HepG2 (cell line): ENCODE data around the gene HOXA9. TPM values are rescaled to one million over a fixed set of nuclear protein-coding genes. Genes with fewer than 3 reads are reported as not detected.

ENCODE experiments used
- ATAC-seq: fragments of 200-7000 bp; cut with Tn5 transposase; 3 replicates; pipeline ENCODE4 v1.9.1; 2020; ENCODE audit warnings: mild to moderate bottlenecking, moderate library complexity
- BruUV-seq: library from RNA; stranded (reverse); fragments of 400-500 nt; replicated peaks from 2 replicates; lab custom pipeline; 2021; lab: Mats Ljungman, UMichigan
- CTCF ChIA-PET: fragments of 300-600 bp; formaldehyde crosslinking; extraction: SDS; loops from one replicate; lab custom pipeline; 2021; ENCODE audit warnings: low total read pairs, inconsistent platforms, low intra/inter-chr PET ratio; lab: Yijun Ruan, JAX
- POLR2A ChIA-PET: fragments of 350-600 bp; sonication (Branson Sonifier 250); formaldehyde crosslinking; loops from one replicate; lab custom pipeline; 2020; ENCODE audit warnings: antibody characterized with exemption, inconsistent platforms; lab: Yijun Ruan, JAX
- DNase-seq: peaks from one replicate; pipeline ENCODE4 v3.0.0-alpha.2; 2015; ENCODE audit warnings: low spot score
- FAIRE-seq: peaks from 3 replicates; lab custom pipeline; 2011; peaks lifted over from hg19 to GRCh38; lab: Jason Lieb, UNC
- H2AFZ ChIP-seq: one replicate; pipeline ENCODE4 v1.6.1; 2011; ENCODE audit warnings: low read length, inconsistent platforms
- H3K27ac ChIP-seq: fragments of 300-600 bp; 3 replicates; pipeline ENCODE4 v1.8.0; 2011; ENCODE audit warnings: mixed run types, mild to moderate bottlenecking, mixed read lengths, low read length, inconsistent platforms; ENCODE audit not compliant: insufficient read depth; ENCODE audit errors: extremely low read length
- H3K27me3 ChIP-seq, 2 experiments: fragments of 200-600 bp in 1 of 2; 2 replicates in 1 of 2; 3 replicates in 1 of 2; pipeline versions ENCODE4 v1.6.0 to v1.8.0; 2011; ENCODE audit warnings: low read length in 2 of 2, mild to moderate bottlenecking in 2 of 2, moderate library complexity in 2 of 2, inconsistent platforms in 1 of 2; ENCODE audit not compliant: insufficient read depth in 2 of 2, control insufficient read depth in 1 of 2
- H3K36me3 ChIP-seq, 2 experiments: fragments of 200-600 bp in 1 of 2; replicated peaks in 1 of 2; 2 replicates in 1 of 2; 3 replicates in 1 of 2; pipeline versions ENCODE4 v1.5.1 to v1.8.0; 2011; ENCODE audit warnings: low read length in 2 of 2, inconsistent platforms in 1 of 2; ENCODE audit not compliant: insufficient read depth in 2 of 2, control insufficient read depth in 1 of 2
- H3K4me1 ChIP-seq: 2 replicates; pipeline ENCODE4 v1.5.1; 2012; ENCODE audit warnings: low read length, inconsistent platforms; ENCODE audit not compliant: insufficient read depth
- H3K4me2 ChIP-seq: 2 replicates; pipeline ENCODE4 v1.6.0; 2011; ENCODE audit warnings: low read depth, low read length, inconsistent platforms
- H3K4me3 ChIP-seq, 3 experiments: fragments of 200-600 bp in 1 of 3; sonication (generic), shearing (Covaris generic) in 1 of 3; replicated peaks in 1 of 3; 2 replicates each; pipeline ENCODE4 v1.5.1; 2011 to 2016; ENCODE audit warnings: low read length in 3 of 3, inconsistent platforms in 2 of 3, low read depth in 2 of 3, mild to moderate bottlenecking in 2 of 3, control low read depth in 1 of 3, mixed read lengths in 1 of 3; ENCODE audit not compliant: insufficient read depth in 1 of 3
- H3K79me2 ChIP-seq: one replicate; pipeline ENCODE4 v1.6.1; 2011; ENCODE audit warnings: low read length, inconsistent platforms; ENCODE audit not compliant: insufficient read depth
- H3K9ac ChIP-seq: 2 replicates; pipeline ENCODE4 v1.6.0; 2011; ENCODE audit warnings: mild to moderate bottlenecking, low read depth, low read length, inconsistent platforms; ENCODE audit not compliant: insufficient read depth
- H3K9me3 ChIP-seq: 2 replicates; pipeline ENCODE4 v1.5.1; 2012; ENCODE audit warnings: mild to moderate bottlenecking, low read length
- H4K20me1 ChIP-seq: 2 replicates; pipeline ENCODE4 v1.6.0; 2011; ENCODE audit warnings: inconsistent platforms, mild to moderate bottlenecking, low read length, moderate library complexity; ENCODE audit not compliant: insufficient read depth
- CBX2 ChIP-seq, 2 experiments: fragments of 200-600 bp in 1 of 2; sonication (generic); formaldehyde crosslinking in 1 of 2; IDR thresholded peaks; 2 replicates each; pipeline versions ENCODE4 v1.7.0 to v1.8.1; 2018 to 2022; ENCODE audit warnings: low read depth in 2 of 2, low read length in 1 of 2, mild to moderate bottlenecking in 1 of 2, missing genetic modification reagents in 1 of 2
- ETV5 ChIP-seq: IDR thresholded peaks from 2 replicates; pipeline ENCODE4 v1.6.1; 2018; ENCODE audit warnings: missing biosample characterization, missing genetic modification reagents, inconsistent platforms, borderline replicate concordance
- HOXD1 ChIP-seq: sonication (generic); formaldehyde crosslinking; IDR thresholded peaks from 2 replicates; pipeline ENCODE4 v1.5.0; 2020; ENCODE audit warnings: missing genetic modification reagents
- NBN ChIP-seq: fragments of 450-650 bp; conservative IDR thresholded peaks from 2 replicates; pipeline ENCODE4 v1.6.1; 2017
- NFATC3 ChIP-seq: sonication (generic); formaldehyde crosslinking; IDR thresholded peaks from 2 replicates; pipeline ENCODE4 v1.5.1; 2020; ENCODE audit warnings: mild to moderate bottlenecking, missing genetic modification reagents
- PHF21A ChIP-seq: sonication (generic); formaldehyde crosslinking; IDR thresholded peaks from 2 replicates; pipeline ENCODE4 v1.5.0; 2020; ENCODE audit warnings: mild to moderate bottlenecking, missing genetic modification reagents
- PHF5A ChIP-seq: IDR thresholded peaks from one replicate; pipeline ENCODE4 v1.6.1; 2018; ENCODE audit warnings: low read depth, missing genetic modification reagents; ENCODE audit not compliant: unreplicated experiment
- SMAD1 ChIP-seq: sonication (generic); formaldehyde crosslinking; IDR thresholded peaks from 2 replicates; pipeline ENCODE4 v1.4.0; 2020; ENCODE audit warnings: missing genetic modification reagents, low read depth, mild to moderate bottlenecking, borderline replicate concordance
- ZBTB38 ChIP-seq: sonication (generic); formaldehyde crosslinking; IDR thresholded peaks from 2 replicates; pipeline ENCODE4 v1.5.1; 2020; ENCODE audit warnings: mild to moderate bottlenecking, missing genetic modification reagents
- ZNF143 ChIP-seq: sonication (generic); formaldehyde crosslinking; IDR thresholded peaks from 2 replicates; pipeline ENCODE4 v1.4.0; 2020; ENCODE audit warnings: missing genetic modification reagents
- ZNF660 ChIP-seq: sonication (generic); formaldehyde crosslinking; IDR thresholded peaks from 2 replicates; pipeline ENCODE4 v1.5.1; 2020; ENCODE audit warnings: mild to moderate bottlenecking, low read depth, missing genetic modification reagents, borderline replicate concordance
- WGBS: methylation state at CpG from one replicate; pipeline ENCODE4 v1.1.6; 2017; ENCODE audit warnings: low lambda C conversion rate; 5-methylcytosine and 5-hydroxymethylcytosine counted together
- in situ Hi-C: cut with HindIII; loops from 2 replicates; pipeline ENCODE4 v1.10.0; 2017; ENCODE audit warnings: low pct_unique_long_range_greater_than_20kb; ENCODE audit not compliant: extremely low pct_ligation_motif_present
- intact Hi-C: fragments of 100-400 bp; cut with micrococcal nuclease; formaldehyde crosslinking; loops from one replicate; pipeline ENCODE4 v1.10.0; 2022; ENCODE audit not compliant: unreplicated experiment
- polyA plus RNA-seq, 8 experiments: library from polyadenylated mRNA; depleted of rRNA in 3 of 8; stranded (reverse) in 7 of 8; unstranded in 1 of 8; fragments of >200 nt; fragmentation: Illumina TruSeq in 4 of 8; extraction: Trizol in 4 of 8; gene quantifications; 2 replicates each; pipeline versions ENCODE4 v1.2.1 to v1.2.3, GENCODE V29; 2011 to 2016; ENCODE audit warnings: low read depth in 4 of 8, missing spikeins in 1 of 8, mixed read lengths in 1 of 8; ENCODE audit not compliant: insufficient read depth in 1 of 8
- total RNA-seq, 5 experiments: library from RNA; depleted of rRNA; stranded (reverse); fragments of >200 nt; fragmentation: Illumina TruSeq; extraction: Trizol; gene quantifications; 2 replicates each; pipeline ENCODE4 v1.2.3, GENCODE V29; 2016; ENCODE audit warnings: low read depth in 1 of 5
- TF ChIP-seq, protein P1 (sequence below): sonication (generic); formaldehyde crosslinking; IDR thresholded peaks from 2 replicates; pipeline ENCODE4 v1.9.0; 2022; ENCODE audit warnings: missing genetic modification reagents, mild to moderate bottlenecking, borderline replicate concordance
- TF ChIP-seq, protein P2 (sequence below): sonication (generic); formaldehyde crosslinking; IDR thresholded peaks from 2 replicates; pipeline ENCODE4 v1.8.1; 2023; ENCODE audit warnings: mild to moderate bottlenecking, moderate library complexity, missing genetic modification reagents
- TF ChIP-seq, protein P3 (sequence below): sonication (generic); formaldehyde crosslinking; IDR thresholded peaks from 2 replicates; pipeline ENCODE4 v1.5.0; 2020; ENCODE audit warnings: mild to moderate bottlenecking, low read depth, missing genetic modification reagents, borderline replicate concordance
- TF ChIP-seq, protein P4 (sequence below): sonication (generic); formaldehyde crosslinking; conservative IDR thresholded peaks from 2 replicates; pipeline ENCODE4 v1.4.0; 2020; ENCODE audit warnings: missing genetic modification reagents

Gene HOXA9
- total and polyA plus RNA-seq, 2 of the 13 experiments (the other 11 are each of a cell fraction or from before 2014, with no cell fraction given): not detected

DNA sequence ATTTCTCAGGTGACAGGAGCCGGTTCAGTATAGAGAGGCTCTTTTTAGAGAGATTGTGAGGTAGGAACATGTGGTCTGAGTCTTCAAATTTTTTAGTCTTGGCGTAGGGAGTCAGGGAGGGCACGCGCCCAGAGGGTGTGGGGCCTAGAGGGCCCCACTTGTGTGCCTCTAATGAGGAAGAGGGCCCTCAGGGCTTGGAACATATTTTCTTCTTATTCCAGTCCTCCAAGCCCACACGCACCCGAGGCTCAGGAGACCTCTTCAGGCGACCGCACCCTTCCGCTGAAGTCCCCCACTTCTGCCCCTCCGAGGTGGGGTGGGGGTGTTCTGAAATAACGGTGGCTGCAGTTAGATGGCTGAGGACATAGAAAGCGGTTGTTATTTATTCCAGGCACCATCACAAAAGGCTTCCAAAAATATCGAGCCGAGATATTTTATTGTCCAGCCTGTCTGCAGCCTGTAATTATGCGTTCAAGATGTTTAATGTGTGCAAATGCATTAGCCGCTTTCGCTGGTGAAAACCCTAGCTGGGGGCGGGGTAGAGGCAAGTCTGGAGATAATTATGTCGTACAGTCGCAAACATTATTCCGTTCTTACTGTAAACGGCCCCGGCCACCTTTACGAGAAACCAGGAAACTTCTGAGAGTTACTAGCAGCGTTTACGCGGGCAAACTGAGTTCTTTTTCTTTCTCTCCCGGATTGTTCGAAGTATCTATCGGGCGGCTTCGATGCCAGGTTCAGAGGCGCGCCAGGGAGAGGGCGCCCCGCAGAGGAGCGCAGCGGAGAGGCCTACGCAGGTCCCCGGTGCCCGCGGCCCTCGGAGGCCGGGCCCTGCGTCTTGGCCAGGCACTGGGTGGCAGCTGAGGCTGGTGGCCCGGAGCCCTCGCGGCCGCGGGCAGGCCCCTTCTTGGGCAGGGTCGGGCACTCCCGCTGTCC lies 47.4 kb upstream of the HOXA9 start:
- 67% methylated on average over 34 of the region's 52 CpGs for WGBS
- Histone ChIP-seq H3K27me3 (peaks cover 3 to 77% of the 10 kb centered on the region in 2 experiments; a peak in 4 of 5 replicates), H3K4me3 (no peak overlapping the region), H3K9ac (no peak overlapping the region), H3K79me2 (no peaks in the 10 kb centered on the region)
- FAIRE-seq: no peak
- no peak for DNase-seq
- TF ChIP-seq NBN (no peak), PHF5A (CRISPR knock-in tag) (no peak), ZNF143 (CRISPR knock-in tag) (no peak), NFATC3 (CRISPR knock-in tag) (no peak), HOXD1 (no peak), ETV5 (CRISPR knock-in tag) (no peak), CBX2 (IDR thresholded peaks at IDR 0.05; ENCODE audit: low read depth, low read length) (no peak), CBX2 (CRISPR knock-in tag; IDR thresholded peaks at IDR 0.05; ENCODE audit: low read depth) (no peak), ZBTB38 (CRISPR knock-in tag) (no peak), ZNF660 (CRISPR knock-in tag) (no peak), PHF21A (CRISPR knock-in tag) (no peak), SMAD1 (CRISPR knock-in tag) (no peak)
- TF ChIP-seq, protein P1, sequence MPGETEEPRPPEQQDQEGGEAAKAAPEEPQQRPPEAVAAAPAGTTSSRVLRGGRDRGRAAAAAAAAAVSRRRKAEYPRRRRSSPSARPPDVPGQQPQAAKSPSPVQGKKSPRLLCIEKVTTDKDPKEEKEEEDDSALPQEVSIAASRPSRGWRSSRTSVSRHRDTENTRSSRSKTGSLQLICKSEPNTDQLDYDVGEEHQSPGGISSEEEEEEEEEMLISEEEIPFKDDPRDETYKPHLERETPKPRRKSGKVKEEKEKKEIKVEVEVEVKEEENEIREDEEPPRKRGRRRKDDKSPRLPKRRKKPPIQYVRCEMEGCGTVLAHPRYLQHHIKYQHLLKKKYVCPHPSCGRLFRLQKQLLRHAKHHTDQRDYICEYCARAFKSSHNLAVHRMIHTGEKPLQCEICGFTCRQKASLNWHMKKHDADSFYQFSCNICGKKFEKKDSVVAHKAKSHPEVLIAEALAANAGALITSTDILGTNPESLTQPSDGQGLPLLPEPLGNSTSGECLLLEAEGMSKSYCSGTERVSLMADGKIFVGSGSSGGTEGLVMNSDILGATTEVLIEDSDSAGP: no peak
- TF ChIP-seq, protein P2, sequence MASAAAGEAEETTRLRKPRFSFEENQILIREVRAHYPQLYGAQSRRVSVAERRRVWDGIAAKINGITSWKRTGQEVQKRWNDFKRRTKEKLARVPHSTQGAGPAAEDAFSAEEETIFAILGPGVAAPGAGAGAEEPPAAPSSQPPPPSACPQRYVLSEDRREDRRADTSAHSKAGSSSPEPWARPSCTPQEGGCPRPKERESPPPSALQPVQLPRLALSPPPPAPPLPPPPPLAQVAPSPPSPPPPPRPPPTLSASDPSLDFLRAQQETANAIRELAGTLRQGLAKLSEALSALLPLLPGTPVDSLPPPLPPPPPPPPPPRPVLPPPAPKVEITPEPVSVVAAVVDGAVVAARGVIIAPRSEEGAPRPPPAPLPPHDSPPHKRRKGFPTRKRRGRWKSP (CRISPR knock-in tag): no peak
- TF ChIP-seq, protein P3, sequence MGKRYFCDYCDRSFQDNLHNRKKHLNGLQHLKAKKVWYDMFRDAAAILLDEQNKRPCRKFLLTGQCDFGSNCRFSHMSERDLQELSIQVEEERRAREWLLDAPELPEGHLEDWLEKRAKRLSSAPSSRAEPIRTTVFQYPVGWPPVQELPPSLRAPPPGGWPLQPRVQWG (CRISPR knock-in tag): no peak
- TF ChIP-seq, protein P4, sequence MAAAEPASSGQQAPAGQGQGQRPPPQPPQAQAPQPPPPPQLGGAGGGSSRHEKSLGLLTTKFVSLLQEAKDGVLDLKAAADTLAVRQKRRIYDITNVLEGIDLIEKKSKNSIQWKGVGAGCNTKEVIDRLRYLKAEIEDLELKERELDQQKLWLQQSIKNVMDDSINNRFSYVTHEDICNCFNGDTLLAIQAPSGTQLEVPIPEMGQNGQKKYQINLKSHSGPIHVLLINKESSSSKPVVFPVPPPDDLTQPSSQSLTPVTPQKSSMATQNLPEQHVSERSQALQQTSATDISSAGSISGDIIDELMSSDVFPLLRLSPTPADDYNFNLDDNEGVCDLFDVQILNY: no peak
- TF ChIP-seq, all 625 proteins: peak for 0
- no peak overlapping the region for H3K4me2 ChIP-seq
- H3K27ac ChIP-seq: no peak overlapping the region
- no peaks in the 10 kb centered on the region for H3K36me3 ChIP-seq
- peaks cover 15% of the 10 kb centered on the region for H3K4me1 ChIP-seq
- intact Hi-C loops: loop anchor here (5.0 kb wide), 1 partner anchor 810 kb away; no protein-coding TSS in a partner anchor
- CTCF ChIA-PET: no interaction called here
- in situ Hi-C loops: no loop called here
- H2AFZ ChIP-seq: no peak overlapping the region
- no peaks in the 10 kb centered on the region for H4K20me1 ChIP-seq
- H3K9me3 ChIP-seq: no peaks in the 10 kb centered on the region
- no peak for ATAC-seq
- no TSS peak for BruUV-seq
- POLR2A ChIA-PET: no interaction called here
